22Rv1 (cell line): ENCODE results near the gene MROH9.

Source experiments
- ZFX ChIP-seq: fragments of 450-650 bp; IDR thresholded peaks from 2 replicates; pipeline ENCODE4 v1.6.1; 2017; ENCODE audit warnings: antibody characterized with exemption, borderline replicate concordance
- TF ChIP-seq, protein P1 (sequence below): fragments of 450-650 bp; IDR thresholded peaks from 2 replicates; pipeline ENCODE4 v1.5.1; 2017; ENCODE audit warnings: mild to moderate bottlenecking

- TF ChIP-seq, protein P1, sequence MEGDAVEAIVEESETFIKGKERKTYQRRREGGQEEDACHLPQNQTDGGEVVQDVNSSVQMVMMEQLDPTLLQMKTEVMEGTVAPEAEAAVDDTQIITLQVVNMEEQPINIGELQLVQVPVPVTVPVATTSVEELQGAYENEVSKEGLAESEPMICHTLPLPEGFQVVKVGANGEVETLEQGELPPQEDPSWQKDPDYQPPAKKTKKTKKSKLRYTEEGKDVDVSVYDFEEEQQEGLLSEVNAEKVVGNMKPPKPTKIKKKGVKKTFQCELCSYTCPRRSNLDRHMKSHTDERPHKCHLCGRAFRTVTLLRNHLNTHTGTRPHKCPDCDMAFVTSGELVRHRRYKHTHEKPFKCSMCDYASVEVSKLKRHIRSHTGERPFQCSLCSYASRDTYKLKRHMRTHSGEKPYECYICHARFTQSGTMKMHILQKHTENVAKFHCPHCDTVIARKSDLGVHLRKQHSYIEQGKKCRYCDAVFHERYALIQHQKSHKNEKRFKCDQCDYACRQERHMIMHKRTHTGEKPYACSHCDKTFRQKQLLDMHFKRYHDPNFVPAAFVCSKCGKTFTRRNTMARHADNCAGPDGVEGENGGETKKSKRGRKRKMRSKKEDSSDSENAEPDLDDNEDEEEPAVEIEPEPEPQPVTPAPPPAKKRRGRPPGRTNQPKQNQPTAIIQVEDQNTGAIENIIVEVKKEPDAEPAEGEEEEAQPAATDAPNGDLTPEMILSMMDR, result no peak
- TF ChIP-seq ZFX, result no peak
Measured at GRCh38 chr1:170993717-170994116, 58.4 kb downstream of the MROH9 start.
